Endothelial cell of umbilical vein (primary cell): ENCODE results near the gene ZC4H2. TPM values are rescaled to one million over a fixed set of nuclear protein-coding genes. Genes with fewer than 3 reads are reported as not detected.
A peak's percentile ranks its signal among the peaks of the same experiment; 100 is the strongest.

Experiments used
- BruUV-seq: library from RNA; stranded (reverse); fragments of 400-500 nt; replicated peaks from 2 replicates; lab custom pipeline; 2021; lab: Mats Ljungman, UMichigan
- CTCF ChIA-PET: fragments of 300-600, 350-600 bp; sonication (Branson Sonifier 250); formaldehyde crosslinking; loops from one replicate; lab custom pipeline; 2021; ENCODE audit warnings: antibody characterized with exemption, inconsistent platforms; lab: Charles Lee
- POLR2A ChIA-PET: fragments of 300-600, 350-600 bp; sonication (Branson Sonifier 250); formaldehyde crosslinking; loops from one replicate; lab custom pipeline; 2021; ENCODE audit warnings: antibody characterized with exemption, inconsistent platforms; lab: Charles Lee
- DNase-seq: peaks from one replicate; pipeline ENCODE4 v3.0.0-alpha.2; 2011; ENCODE audit warnings: low read depth, low spot score
- FAIRE-seq: peaks from 2 replicates; lab custom pipeline; 2011; peaks lifted over from hg19 to GRCh38; lab: Jason Lieb, UNC
- H2AFZ ChIP-seq: 2 replicates; pipeline ENCODE4 v1.6.0; 2012; ENCODE audit warnings: low read depth, low read length, control low read depth, inconsistent platforms
- H3K27ac ChIP-seq: 2 replicates; pipeline ENCODE4 v1.5.1; 2011; ENCODE audit warnings: low read depth, mild to moderate bottlenecking, control low read depth, low read length, moderate library complexity; ENCODE audit not compliant: insufficient read depth
- H3K27me3 ChIP-seq, 2 experiments: 2 replicates each; pipeline versions ENCODE4 v1.6.0 to v1.6.1; 2011; ENCODE audit warnings: low read length in 2 of 2, mixed read lengths in 1 of 2; ENCODE audit not compliant: control insufficient read depth in 2 of 2, insufficient read depth in 2 of 2
- H3K36me3 ChIP-seq, 2 experiments: 2 replicates in 1 of 2; 3 replicates in 1 of 2; pipeline ENCODE4 v1.5.1; 2011; ENCODE audit warnings: low read length in 2 of 2, mild to moderate bottlenecking in 1 of 2, moderate library complexity in 1 of 2; ENCODE audit not compliant: control insufficient read depth in 2 of 2, insufficient read depth in 2 of 2; ENCODE audit errors: extremely low read depth in 1 of 2
- H3K4me1 ChIP-seq: 3 replicates; pipeline ENCODE4 v1.5.1; 2011; ENCODE audit warnings: mild to moderate bottlenecking, low read length; ENCODE audit not compliant: control insufficient read depth, insufficient read depth; ENCODE audit errors: extremely low read depth
- H3K4me2 ChIP-seq: 2 replicates; pipeline ENCODE4 v1.6.1; 2011; ENCODE audit warnings: low read length, control low read depth, mixed read lengths; ENCODE audit not compliant: insufficient read depth
- H3K4me3 ChIP-seq, 3 experiments: fragments of 200-600 bp in 1 of 3; sonication (generic), shearing (Covaris generic) in 1 of 3; replicated peaks in 1 of 3; 2 replicates each; pipeline ENCODE4 v1.5.1; 2011 to 2016; ENCODE audit warnings: control low read depth in 3 of 3, low read length in 3 of 3, mild to moderate bottlenecking in 2 of 3, inconsistent platforms in 1 of 3, low read depth in 1 of 3, moderate library complexity in 1 of 3; ENCODE audit not compliant: insufficient read depth in 1 of 3
- H3K79me2 ChIP-seq: 2 replicates; pipeline ENCODE4 v1.6.0; 2012; ENCODE audit warnings: low read length, inconsistent platforms; ENCODE audit not compliant: control insufficient read depth, insufficient read depth
- H3K9ac ChIP-seq: replicated peaks from 2 replicates; pipeline ENCODE3; 2011; ENCODE audit warnings: low read length, control low read depth; ENCODE audit not compliant: insufficient read depth; ENCODE audit errors: extremely low read depth
- H3K9me1 ChIP-seq: replicated peaks from 3 replicates; pipeline ENCODE4 v1.6.0; 2011; ENCODE audit warnings: mild to moderate bottlenecking, low read length; ENCODE audit not compliant: control insufficient read depth, insufficient read depth; ENCODE audit errors: extremely low read depth
- H3K9me3 ChIP-seq: replicated peaks from 2 replicates; pipeline ENCODE4 v1.5.1; 2012; ENCODE audit warnings: low read length, inconsistent platforms; ENCODE audit not compliant: control insufficient read depth, insufficient read depth
- H4K20me1 ChIP-seq: replicated peaks from 2 replicates; pipeline ENCODE3; 2011; ENCODE audit warnings: mild to moderate bottlenecking, low read length; ENCODE audit not compliant: control insufficient read depth, insufficient read depth; ENCODE audit errors: extremely low read depth
- CTCF ChIP-seq, 2 donors: IDR thresholded peaks; 1 replicate in 1 of 2; 2 replicates in 1 of 2; pipeline ENCODE4 v1.5.1; 2011; ENCODE audit warnings: low read length in 2 of 2, mild to moderate bottlenecking in 2 of 2, moderate library complexity in 2 of 2, control low read depth in 1 of 2, inconsistent platforms in 1 of 2, low read depth in 1 of 2; ENCODE audit not compliant: insufficient read depth in 1 of 2; ENCODE audit errors: extremely low read depth in 1 of 2
- EZH2 ChIP-seq: IDR thresholded peaks from 2 replicates; pipeline ENCODE4 v1.6.1; 2012; ENCODE audit warnings: borderline replicate concordance, low read depth, mild to moderate bottlenecking, moderate library complexity, low read length, inconsistent platforms; ENCODE audit not compliant: severe bottlenecking
- FOS ChIP-seq: IDR thresholded peaks from 2 replicates; pipeline ENCODE4 v1.6.1; 2011; ENCODE audit warnings: mild to moderate bottlenecking, low read length, moderate library complexity, borderline replicate concordance; ENCODE audit not compliant: insufficient read depth
- GATA2 ChIP-seq: IDR thresholded peaks from 2 replicates; pipeline ENCODE4 v1.7.0; 2011; ENCODE audit warnings: low read depth, mild to moderate bottlenecking, moderate library complexity, mixed read lengths, low read length; ENCODE audit not compliant: insufficient read length, insufficient read depth
- JUN ChIP-seq: IDR thresholded peaks from 2 replicates; pipeline ENCODE4 v1.6.1; 2011; ENCODE audit warnings: borderline replicate concordance, low read depth; ENCODE audit not compliant: insufficient read length, insufficient read depth
- MAX ChIP-seq: IDR thresholded peaks from 2 replicates; pipeline ENCODE4 v1.6.1; 2011; ENCODE audit not compliant: insufficient read depth, insufficient read length
- MYC ChIP-seq: IDR thresholded peaks from one replicate; pipeline ENCODE4 v1.6.1; 2011; ENCODE audit warnings: mild to moderate bottlenecking, low read depth, low read length
- POLR2A ChIP-seq: IDR thresholded peaks from 2 replicates; pipeline ENCODE4 v1.6.1; 2012; ENCODE audit warnings: low read depth, mild to moderate bottlenecking, control low read depth, low read length
- POLR2AphosphoS5 ChIP-seq: IDR thresholded peaks from 2 replicates; pipeline ENCODE4 v1.6.1; 2012; ENCODE audit warnings: low read depth, mild to moderate bottlenecking, control low read depth, low read length, moderate library complexity; ENCODE audit not compliant: insufficient read depth
- dilution Hi-C: fragments of 300-500 bp; cut with MboI; formaldehyde crosslinking; loops from one replicate; pipeline ENCODE4 v1.15.0; 2019; ENCODE audit warnings: low sequenced_read_pairs; ENCODE audit not compliant: extremely low pct_ligation_motif_present
- intact Hi-C: fragments of 100-400 bp; cut with micrococcal nuclease; formaldehyde crosslinking; loops from one replicate; pipeline ENCODE4 v1.10.0; 2022
- polyA plus RNA-seq, 4 experiments: library from polyadenylated mRNA; depleted of rRNA in 3 of 4; stranded (reverse) in 3 of 4; unstranded in 1 of 4; fragments of >200 nt; gene quantifications; 2 replicates each; pipeline versions ENCODE4 v1.2.1 to v1.2.3, GENCODE V29; 2011 to 2012; ENCODE audit warnings: missing spikeins in 1 of 4
- total RNA-seq: library from RNA; stranded (reverse); gene quantifications from 2 replicates; pipeline ENCODE4 v1.2.3, GENCODE V29; 2021

ZC4H2 gene
- total and polyA plus RNA-seq, 2 donors (not counting 3 experiments of a cell fraction or from before 2014, with no cell fraction given) = 12.8 TPM

GRCh38 chrX:64977051-64977450 is 801 bp upstream of the ZC4H2 start:
- H3K36me3 ChIP-seq = no peaks in the 10 kb centered on the region
- no peak overlapping the region for H3K4me3 ChIP-seq
- no peaks in the 10 kb centered on the region for H3K9me3 ChIP-seq
- H3K79me2 ChIP-seq = peaks cover 5% of the 10 kb centered on the region
- H3K27ac ChIP-seq = no peak overlapping the region
- H3K4me2 ChIP-seq = no peak overlapping the region
- no peak overlapping the region for H3K9ac ChIP-seq
- intact Hi-C loops = no loop called here
- BruUV-seq = no TSS peak
- no peaks in the 10 kb centered on the region for H4K20me1 ChIP-seq
- dilution Hi-C loops = no loop called here
- FAIRE-seq = no peak
- ChIA-PET POLR2A (no interaction called here), CTCF (interaction anchor here (0.8 kb wide), 1 partner anchor 79 kb away, joined by 3 read pairs; no protein-coding TSS in a partner anchor)
- TF ChIP-seq MAX = no peak
- no peak for TF ChIP-seq MYC
- no peak for TF ChIP-seq EZH2
- no peak for TF ChIP-seq FOS
- TF ChIP-seq POLR2AphosphoS5 = no peak
- TF ChIP-seq JUN = no peak
- TF ChIP-seq GATA2 = no peak
- peak overlapping the region; percentile 92 for H2AFZ ChIP-seq
- H3K9me1 ChIP-seq = no peaks in the 10 kb centered on the region
- H3K27me3 ChIP-seq = no peaks in the 10 kb centered on the region
- DNase-seq = no peak
- peaks cover 3% of the 10 kb centered on the region for H3K4me1 ChIP-seq

GRCh38 chrX:64976673-64977040 is 407 bp upstream of the ZC4H2 start:
- Histone ChIP-seq H3K4me2 (peak overlapping the region; percentile 85), H3K9me3 (no peaks in the 10 kb centered on the region), H2AFZ (peak overlapping the region; percentile 92), H3K27me3 (no peaks in the 10 kb centered on the region), H3K79me2 (peaks cover 5% of the 10 kb centered on the region), H4K20me1 (no peaks in the 10 kb centered on the region), H3K4me3 (peak overlapping the region; percentile 65 to 93 (median 80)), H3K4me1 (peaks cover 3% of the 10 kb centered on the region), H3K9me1 (no peaks in the 10 kb centered on the region), H3K9ac (no peak overlapping the region), H3K36me3 (no peaks in the 10 kb centered on the region), H3K27ac (no peak overlapping the region)
- BruUV-seq = no TSS peak
- FAIRE-seq = no peak
- intact Hi-C loops (no loop called here), dilution Hi-C loops (no loop called here)
- CTCF ChIA-PET = interaction anchor here (0.8 to 1.7 kb wide), 2 partner anchors 9 to 79 kb away, joined by 3 to 4 read pairs; no protein-coding TSS in a partner anchor
- TF ChIP-seq CTCF (IDR thresholded peaks at IDR 0.05; ENCODE audit: extremely low read depth in 1 of 2, insufficient read depth in 1 of 2, low read depth in 1 of 2, low read length in 2 of 2) (no peak), MYC (no peak), POLR2A (no peak), GATA2 (no peak), FOS (no peak), MAX (no peak), JUN (no peak), POLR2AphosphoS5 (no peak), EZH2 (no peak)
- POLR2A ChIA-PET = no interaction called here
- no peak for DNase-seq
